SK-N-SH (cell line): ENCODE data around the gene FOXA3. TPM values are rescaled to one million over a fixed set of nuclear protein-coding genes. Genes with fewer than 3 reads are reported as not detected.

Source experiments
- CTCF ChIA-PET: fragments of 300-600, 350-600 bp; formaldehyde crosslinking; extraction: SDS; loops from one replicate; lab custom pipeline; 2021; lab: Yijun Ruan, JAX
- POLR2A ChIA-PET: fragments of 350-600 bp; sonication (Branson Sonifier 250); formaldehyde crosslinking; extraction: SDS; loops from one replicate; lab custom pipeline; 2020; ENCODE audit warnings: antibody characterized with exemption, inconsistent platforms; lab: Yijun Ruan, JAX
- DNase-seq: peaks from one replicate; pipeline ENCODE4 v3.0.0; 2012
- H2AFZ ChIP-seq: fragments of 200-600 bp; sonication (generic); 2 replicates; pipeline ENCODE4 v1.8.1; 2016; ENCODE audit warnings: antibody characterized with exemption, mild to moderate bottlenecking, low read depth
- H3F3A ChIP-seq: fragments of 200-600 bp; sonication (generic); replicated peaks from 2 replicates; pipeline ENCODE3; 2016; ENCODE audit warnings: antibody characterized with exemption, mild to moderate bottlenecking; ENCODE audit not compliant: insufficient read depth
- H3K27ac ChIP-seq, 2 experiments: fragments of 200-500 bp in 1 of 2; fragments of 200-600 bp in 1 of 2; sonication (Bioruptor generic) in 1 of 2; sonication (generic), shearing (Covaris generic) in 1 of 2; 2 replicates each; pipeline versions ENCODE4 v1.5.1 to v1.6.1; 2014 to 2016; ENCODE audit warnings: low read depth in 2 of 2, inconsistent platforms in 1 of 2, low read length in 1 of 2, mild to moderate bottlenecking in 1 of 2, mixed read lengths in 1 of 2
- H3K27me3 ChIP-seq: fragments of 200-600 bp; sonication (generic), shearing (Covaris generic); 2 replicates; pipeline ENCODE4 v1.6.1; 2016; ENCODE audit warnings: mixed run types; ENCODE audit not compliant: insufficient read depth
- H3K36me3 ChIP-seq, 2 experiments: fragments of 200-500 bp in 1 of 2; fragments of 200-600 bp in 1 of 2; sonication (Bioruptor generic) in 1 of 2; sonication (generic) in 1 of 2; replicated peaks in 1 of 2; 2 replicates each; pipeline versions ENCODE3 to v1.5.1; 2014 to 2016; ENCODE audit warnings: low read length in 1 of 2, mild to moderate bottlenecking in 1 of 2; ENCODE audit not compliant: insufficient read depth in 2 of 2, control insufficient read depth in 1 of 2
- H3K4me1 ChIP-seq, 2 experiments: fragments of 200-500 bp in 1 of 2; fragments of 200-600 bp in 1 of 2; sonication (Bioruptor generic) in 1 of 2; sonication (generic), shearing (Covaris generic) in 1 of 2; 2 replicates each; pipeline versions ENCODE4 v1.5.1 to v1.6.1; 2014 to 2016; ENCODE audit warnings: low read depth in 1 of 2, low read length in 1 of 2, mixed run types in 1 of 2; ENCODE audit not compliant: insufficient read depth in 2 of 2, control insufficient read depth in 1 of 2
- H3K4me2 ChIP-seq: fragments of 200-600 bp; sonication (generic), shearing (Covaris generic); 2 replicates; pipeline ENCODE4 v1.6.1; 2017; ENCODE audit warnings: mixed run types
- H3K4me3 ChIP-seq, 2 experiments: fragments of 200-500 bp in 1 of 2; fragments of 200-600 bp in 1 of 2; sonication (Bioruptor generic) in 1 of 2; sonication (generic), shearing (Covaris generic) in 1 of 2; 2 replicates each; pipeline versions ENCODE4 v1.5.1 to v1.8.1; 2014 to 2016; ENCODE audit warnings: low read depth in 2 of 2, inconsistent platforms in 1 of 2, low read length in 1 of 2, mild to moderate bottlenecking in 1 of 2, mixed read lengths in 1 of 2, moderate library complexity in 1 of 2
- H3K79me2 ChIP-seq: fragments of 200-600 bp; sonication (generic); 2 replicates; pipeline ENCODE4 v1.8.1; 2017; ENCODE audit warnings: mild to moderate bottlenecking; ENCODE audit not compliant: insufficient read depth
- H3K9ac ChIP-seq: fragments of 200-600 bp; sonication (generic); 2 replicates; pipeline ENCODE4 v1.6.1; 2017; ENCODE audit warnings: mixed run types
- H3K9me2 ChIP-seq: fragments of 200-600 bp; sonication (generic); 2 replicates; pipeline ENCODE4 v1.6.1; 2017; ENCODE audit warnings: mixed run types
- H3K9me3 ChIP-seq: fragments of 200-600 bp; sonication (generic); 2 replicates; pipeline ENCODE4 v1.6.1; 2017; ENCODE audit warnings: mixed run types, mild to moderate bottlenecking, moderate library complexity
- H4K20me1 ChIP-seq: fragments of 200-600 bp; sonication (generic); 2 replicates; pipeline ENCODE4 v1.6.1; 2017; ENCODE audit warnings: mild to moderate bottlenecking, mixed run types; ENCODE audit not compliant: insufficient read depth
- CHD2 ChIP-seq: fragments of 150-350 bp; IDR thresholded peaks from 2 replicates; pipeline ENCODE4 v1.6.1; 2018; ENCODE audit warnings: low read length; ENCODE audit not compliant: partially characterized antibody
- EP300 ChIP-seq, 2 experiments: IDR thresholded peaks; 2 replicates each; pipeline versions ENCODE4 v1.4.0 to v1.6.1; 2012; ENCODE audit warnings: borderline replicate concordance in 1 of 2, low read depth in 1 of 2, low read length in 1 of 2
- EZH2phosphoT487 ChIP-seq: fragments of 200-600 bp; sonication (generic); IDR thresholded peaks from 2 replicates; pipeline ENCODE4 v1.6.1; 2017; ENCODE audit warnings: low read depth, mixed run types, mild to moderate bottlenecking, antibody characterized with exemption, moderate library complexity, borderline replicate concordance
- FOSL2 ChIP-seq: IDR thresholded peaks from 2 replicates; pipeline ENCODE4 v1.4.0; 2012; ENCODE audit warnings: low read depth, mild to moderate bottlenecking, moderate library complexity, borderline replicate concordance
- FOXJ3 ChIP-seq: sonication (generic); formaldehyde crosslinking; IDR thresholded peaks from 2 replicates; pipeline ENCODE4 v1.5.1; 2020; ENCODE audit warnings: mild to moderate bottlenecking, missing genetic modification reagents
- GABPA ChIP-seq: IDR thresholded peaks from 2 replicates; pipeline ENCODE4 v1.4.0; 2012; ENCODE audit warnings: low read depth, mild to moderate bottlenecking
- IRF3 ChIP-seq: fragments of 150-350 bp; IDR thresholded peaks from 2 replicates; pipeline ENCODE4 v1.6.1; 2016; ENCODE audit warnings: mild to moderate bottlenecking, low read depth, low read length
- JUND ChIP-seq: IDR thresholded peaks from 2 replicates; pipeline ENCODE4 v1.4.0; 2012
- MXI1 ChIP-seq: IDR thresholded peaks from 2 replicates; pipeline ENCODE4 v1.6.1; 2012; ENCODE audit warnings: mild to moderate bottlenecking, low read depth, low read length, improper control_type of control experiment
- NRF1 ChIP-seq: IDR thresholded peaks from 2 replicates; pipeline ENCODE4 v1.6.1; 2012; ENCODE audit warnings: low read depth, mild to moderate bottlenecking, low read length
- POLR2AphosphoS5 ChIP-seq: IDR thresholded peaks from 2 replicates; pipeline ENCODE4 v1.6.1; 2012; ENCODE audit warnings: low read depth, low read length
- RAD21 ChIP-seq: IDR thresholded peaks from 2 replicates; pipeline ENCODE4 v1.6.1; 2012; ENCODE audit warnings: mild to moderate bottlenecking, low read length
- RCOR1 ChIP-seq: fragments of 150-350 bp; IDR thresholded peaks from 2 replicates; pipeline ENCODE4 v1.6.1; 2017; ENCODE audit warnings: antibody characterized with exemption, low read length
- REST ChIP-seq: IDR thresholded peaks from 2 replicates; pipeline ENCODE4 v1.6.1; 2012; ENCODE audit warnings: mild to moderate bottlenecking, low read depth, low read length, moderate library complexity
- RXRA ChIP-seq: IDR thresholded peaks from 2 replicates; pipeline ENCODE4 v1.4.0; 2012; ENCODE audit warnings: low read depth, mild to moderate bottlenecking, borderline replicate concordance
- SIN3A ChIP-seq: IDR thresholded peaks from 2 replicates; pipeline ENCODE4 v1.6.1; 2012; ENCODE audit warnings: low read depth, mild to moderate bottlenecking, low read length, moderate library complexity, borderline replicate concordance
- SMC3 ChIP-seq: IDR thresholded peaks from 2 replicates; pipeline ENCODE4 v1.6.1; 2012; ENCODE audit warnings: low read depth, low read length, improper control_type of control experiment
- TAF1 ChIP-seq: IDR thresholded peaks from 2 replicates; pipeline ENCODE4 v1.6.1; 2012; ENCODE audit warnings: low read depth, mild to moderate bottlenecking, low read length, moderate library complexity, borderline replicate concordance
- TEAD4 ChIP-seq: IDR thresholded peaks from 2 replicates; pipeline ENCODE4 v1.4.0; 2012; ENCODE audit warnings: mild to moderate bottlenecking, borderline replicate concordance; ENCODE audit not compliant: insufficient read depth
- USF1 ChIP-seq: IDR thresholded peaks from 2 replicates; pipeline ENCODE4 v1.4.0; 2012; ENCODE audit warnings: low read depth, borderline replicate concordance
- YY1 ChIP-seq: IDR thresholded peaks from 2 replicates; pipeline ENCODE4 v1.4.0; 2012; ENCODE audit warnings: low read depth, mild to moderate bottlenecking
- WGBS: methylation state at CpG from one replicate; pipeline ENCODE4 v1.1.6; 2017; ENCODE audit warnings: low lambda C conversion rate; 5-methylcytosine and 5-hydroxymethylcytosine counted together
- polyA plus RNA-seq, 3 experiments: library from polyadenylated mRNA; depleted of rRNA; stranded (reverse); fragments of >200 nt; gene quantifications; 2 replicates each; pipeline ENCODE4 v1.2.3, GENCODE V29; 2012
- TF ChIP-seq, protein P1 (sequence below): IDR thresholded peaks from 2 replicates; pipeline ENCODE4 v1.4.0; 2012; ENCODE audit warnings: low read depth
- TF ChIP-seq, protein P2 (sequence below): IDR thresholded peaks from 2 replicates; pipeline ENCODE4 v1.4.0; 2012; ENCODE audit warnings: low read depth, borderline replicate concordance

FOXA3 gene
- polyA plus RNA-seq, 1 of the 3 experiments (the other 2 are of a cell fraction) = 1.5 TPM

DNA sequence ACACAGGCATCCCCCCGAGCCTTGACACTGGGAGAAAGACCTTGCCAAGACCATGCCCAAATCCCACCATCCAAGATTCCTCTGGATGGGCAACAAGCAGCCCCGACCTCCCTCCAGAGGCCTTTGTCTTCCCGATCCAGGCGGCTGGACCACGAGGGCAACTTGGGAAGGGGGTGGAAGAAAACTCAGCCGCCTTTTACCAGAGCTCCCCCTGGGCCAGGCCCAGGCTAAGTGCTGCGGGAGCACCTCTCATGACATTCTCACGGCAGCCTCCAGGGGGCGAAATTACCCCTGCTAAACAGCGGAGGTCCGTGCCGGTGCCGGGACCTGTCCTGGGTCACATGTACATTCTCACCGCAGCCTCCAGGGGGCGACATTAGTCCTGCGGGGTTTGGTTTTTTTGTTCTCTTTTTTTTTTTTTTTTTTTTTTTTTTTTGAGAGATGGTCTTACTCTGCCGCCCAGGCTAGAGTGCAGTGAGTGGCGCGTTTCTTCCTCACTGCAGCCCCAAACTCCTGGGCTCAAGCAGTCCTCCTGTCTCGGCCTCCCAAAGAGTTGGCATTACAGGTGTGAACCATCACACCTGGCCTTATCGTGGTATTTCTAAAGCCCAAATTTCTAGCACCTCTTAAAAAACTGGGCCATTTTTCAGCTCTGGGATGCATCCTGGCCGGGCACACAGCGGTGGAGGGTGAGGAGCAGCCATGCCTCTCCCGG is 47.0 kb upstream of the FOXA3 start:
- no peak overlapping the region for H3K4me2 ChIP-seq
- no peaks in the 10 kb centered on the region for H3K9me2 ChIP-seq
- peak overlapping the region in 1 of 2 experiments; percentile 58; a peak in 1 of 4 replicates for H3K4me3 ChIP-seq
- no peaks in the 10 kb centered on the region for H3K27me3 ChIP-seq
- no peaks in the 10 kb centered on the region for H3K79me2 ChIP-seq
- H3K27ac ChIP-seq = no peak overlapping the region; a peak in 1 of 4 replicates
- no peak overlapping the region for H2AFZ ChIP-seq
- no peaks in the 10 kb centered on the region for H3K9me3 ChIP-seq
- peaks cover 7% of the 10 kb centered on the region for H3F3A ChIP-seq
- ChIA-PET POLR2A (interaction anchor here (1.0 to 1.5 kb wide), 4 partner anchors 9 to 65 kb away, joined by 3 to 9 read pairs (median 4); no protein-coding TSS in a partner anchor), CTCF (interaction anchor here (0.6 to 10.4 kb wide), 54 partner anchors 9 to 372 kb away, joined by 3 to 137 read pairs (median 4); partner anchors contain the start of genes DMPK, DMWD, FOXA3 and IRF2BP1)
- peak; percentile 99 for DNase-seq
- H4K20me1 ChIP-seq = no peaks in the 10 kb centered on the region
- WGBS = 16% methylated on average over 17 of the region's 24 CpGs
- peaks cover 6 to 13% of the 10 kb centered on the region in 2 experiments for H3K36me3 ChIP-seq
- no peak overlapping the region for H3K9ac ChIP-seq
- H3K4me1 ChIP-seq = peaks cover 0 to 9% of the 10 kb centered on the region in 2 experiments; a peak in 1 of 4 replicates
- TF ChIP-seq EZH2phosphoT487 (no peak), TAF1 (no peak), RXRA (no peak), CHD2 (no peak), SMC3 (peak; percentile 75), NRF1 (no peak), REST (no peak), FOSL2 (peak; percentile 10; the same call in 1 of the 2 replicates), YY1 (no peak), GABPA (no peak), SIN3A (peak; percentile 56; the same call in 1 of the 2 replicates), EP300 (IDR thresholded peaks at IDR 0.05; ENCODE audit: borderline replicate concordance in 1 of 2, low read depth in 1 of 2, low read length in 1 of 2) (no peak), FOXJ3 (CRISPR knock-in tag) (no peak), RAD21 (peak; percentile 82), POLR2AphosphoS5 (no peak; the same call in 1 of the 2 replicates), RCOR1 (no peak), IRF3 (no peak), USF1 (peak; percentile 77; the same call in 1 of the 2 replicates), JUND (no peak), MXI1 (peak; percentile 89), TEAD4 (no peak)
- TF ChIP-seq, protein P1, sequence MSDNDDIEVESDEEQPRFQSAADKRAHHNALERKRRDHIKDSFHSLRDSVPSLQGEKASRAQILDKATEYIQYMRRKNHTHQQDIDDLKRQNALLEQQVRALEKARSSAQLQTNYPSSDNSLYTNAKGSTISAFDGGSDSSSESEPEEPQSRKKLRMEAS = peak; percentile 81; the same call in 1 of the 2 replicates
- TF ChIP-seq, protein P2, sequence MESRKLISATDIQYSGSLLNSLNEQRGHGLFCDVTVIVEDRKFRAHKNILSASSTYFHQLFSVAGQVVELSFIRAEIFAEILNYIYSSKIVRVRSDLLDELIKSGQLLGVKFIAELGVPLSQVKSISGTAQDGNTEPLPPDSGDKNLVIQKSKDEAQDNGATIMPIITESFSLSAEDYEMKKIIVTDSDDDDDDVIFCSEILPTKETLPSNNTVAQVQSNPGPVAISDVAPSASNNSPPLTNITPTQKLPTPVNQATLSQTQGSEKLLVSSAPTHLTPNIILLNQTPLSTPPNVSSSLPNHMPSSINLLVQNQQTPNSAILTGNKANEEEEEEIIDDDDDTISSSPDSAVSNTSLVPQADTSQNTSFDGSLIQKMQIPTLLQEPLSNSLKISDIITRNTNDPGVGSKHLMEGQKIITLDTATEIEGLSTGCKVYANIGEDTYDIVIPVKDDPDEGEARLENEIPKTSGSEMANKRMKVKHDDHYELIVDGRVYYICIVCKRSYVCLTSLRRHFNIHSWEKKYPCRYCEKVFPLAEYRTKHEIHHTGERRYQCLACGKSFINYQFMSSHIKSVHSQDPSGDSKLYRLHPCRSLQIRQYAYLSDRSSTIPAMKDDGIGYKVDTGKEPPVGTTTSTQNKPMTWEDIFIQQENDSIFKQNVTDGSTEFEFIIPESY = no peak
